ENCODE measurements around the gene GP1BA.
"Not testable (repeated sequence)": the region's sequence is repeated elsewhere in the genome, so short reads cannot be mapped to it uniquely, and the experiment has no call there.

The GP1BA gene

DNA sequence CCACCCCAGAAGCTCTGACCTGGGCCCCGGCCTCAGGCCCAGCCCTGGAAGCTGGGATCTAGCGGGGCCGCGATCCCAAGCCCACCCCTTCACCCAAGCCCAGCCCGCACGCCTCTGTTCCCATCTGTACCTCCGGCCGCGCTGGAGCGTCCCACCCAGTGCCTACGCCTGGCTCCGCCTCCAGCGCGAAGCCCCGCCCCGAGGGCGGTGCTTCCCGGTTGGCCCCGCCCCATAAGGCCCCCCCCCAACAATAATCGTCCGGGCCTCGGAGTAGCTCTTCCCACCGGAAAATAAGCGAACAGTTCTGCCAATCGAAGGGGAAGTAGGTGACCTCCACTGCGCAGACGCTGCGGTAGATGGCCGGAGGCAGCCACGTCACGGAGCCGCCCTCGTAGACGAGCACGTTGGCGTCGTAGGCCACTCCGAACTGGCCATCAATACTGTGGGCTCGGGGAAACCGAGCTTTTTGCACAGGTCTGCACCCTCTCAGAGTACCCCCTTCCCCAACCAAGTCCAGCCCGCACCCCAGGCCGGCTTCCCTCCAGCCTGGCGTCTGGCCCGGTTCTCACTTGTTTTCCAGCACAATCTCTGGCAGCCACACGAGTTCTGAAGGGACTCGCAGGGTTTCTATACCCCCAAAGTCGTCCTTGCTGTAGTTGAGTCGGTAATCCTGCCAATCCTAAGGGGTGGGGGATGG is 30.3 kb upstream of the GP1BA start:
- DNase-seq (ENCODE audit: low read depth in 2 of 2): no peak

DNA sequence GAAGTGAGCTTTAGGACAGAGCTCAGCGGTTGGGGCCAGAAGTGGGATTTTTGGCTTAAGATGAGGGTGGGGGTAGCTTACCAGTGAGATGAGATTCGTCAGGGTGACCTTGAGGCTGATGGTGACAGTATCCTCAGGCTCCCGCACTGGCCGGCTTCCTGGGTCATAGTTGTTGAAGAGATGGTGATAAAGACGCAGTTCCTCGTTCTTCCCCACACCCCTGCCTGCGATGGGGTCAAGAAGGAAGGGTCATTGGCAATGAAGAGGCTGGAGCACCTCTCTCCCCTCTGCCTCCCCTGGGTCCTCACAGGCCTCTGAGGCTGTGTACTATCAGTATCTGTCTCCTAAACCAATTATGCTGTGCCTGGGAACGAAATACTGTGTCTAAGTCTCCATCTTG is 29.5 kb upstream of the GP1BA start:
- DNase-seq (ENCODE audit: low read depth in 2 of 2): no peak

DNA sequence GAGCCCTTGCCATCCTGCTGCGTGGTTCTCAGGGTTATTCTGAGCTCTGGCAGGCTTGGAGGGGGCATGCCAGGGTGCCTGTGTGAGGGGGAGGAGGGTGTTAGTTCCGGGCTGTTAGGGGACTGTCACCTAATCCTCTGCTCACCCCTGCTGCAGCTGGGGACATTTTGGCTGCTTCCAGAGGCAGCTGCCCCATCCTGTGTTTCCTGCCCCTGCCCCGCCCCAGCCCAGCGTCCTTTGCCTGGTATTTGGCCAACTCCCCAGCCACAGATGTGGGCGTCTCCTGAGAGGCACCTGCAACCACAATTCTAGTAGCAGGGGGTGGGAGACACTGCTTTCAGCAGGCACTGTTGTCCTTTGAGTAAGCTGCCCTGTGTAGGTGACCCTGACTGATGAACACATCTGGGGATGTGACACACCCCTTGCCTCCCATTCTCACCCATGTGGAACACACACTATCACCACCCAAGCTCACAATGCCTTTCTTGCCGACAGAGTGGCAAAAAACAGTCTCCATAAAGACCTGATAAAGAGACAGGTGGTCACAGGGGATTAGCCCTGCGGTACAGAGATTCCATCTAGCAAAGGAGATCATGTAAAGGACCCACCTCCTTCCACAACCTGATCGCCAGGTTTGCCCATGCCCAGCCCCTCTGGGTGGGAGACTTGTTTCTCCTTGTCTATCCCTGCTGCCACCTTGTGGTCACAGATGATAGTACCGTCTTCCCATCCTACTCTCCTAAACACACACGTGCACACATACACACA is 28.8 kb upstream of the GP1BA start, which contains the start of gene CHRNE:
Gene CHRNE (minus strand): TSS at position 48 of the 768 bp plus-strand sequence. CDS start 35 bp downstream, at position 13.
- peak; percentile 67 to 71 for DNase-seq (ENCODE audit: low read depth in 2 of 2)

DNA sequence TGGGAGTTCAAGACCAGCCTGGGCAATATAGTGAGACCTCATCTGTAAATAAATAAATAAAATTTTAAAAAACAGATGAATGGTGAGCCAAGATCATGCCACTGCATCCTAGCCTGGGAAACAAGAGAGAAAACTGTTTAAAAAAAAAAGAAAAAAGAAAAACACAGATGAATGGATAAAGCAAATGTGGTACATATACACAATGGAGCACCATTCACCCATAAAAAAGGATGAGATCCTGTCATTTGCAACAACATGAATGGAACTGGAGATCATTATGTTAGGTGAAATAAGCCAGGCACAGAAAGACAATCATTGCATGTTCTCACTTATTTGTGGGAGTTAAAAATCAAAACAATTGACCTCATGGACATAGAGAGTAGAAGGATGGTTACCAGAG is 25.4 kb upstream of the GP1BA start:
- not testable (repeated sequence) for DNase-seq (ENCODE audit: low read depth in 2 of 2)

DNA sequence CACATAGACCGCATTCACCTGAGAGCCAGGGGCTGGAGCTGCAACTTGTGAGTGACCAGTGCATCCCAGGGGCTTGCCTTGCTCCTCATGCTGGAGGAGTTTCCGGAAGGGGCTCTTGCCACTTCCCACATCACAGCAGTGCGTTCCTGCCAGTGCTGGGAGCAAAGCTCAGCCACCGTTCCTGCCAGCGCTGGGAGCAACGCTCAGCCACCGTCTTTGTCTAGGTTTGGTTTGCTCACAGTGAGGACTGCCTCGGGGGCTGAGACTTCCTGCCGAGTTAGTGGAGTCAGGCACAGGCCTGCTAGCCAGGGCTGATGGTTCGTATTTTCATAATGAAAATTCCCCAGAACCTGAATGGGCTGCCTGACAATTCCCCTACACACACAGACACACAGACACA is 23.8 kb upstream of the GP1BA start:
- no peak for DNase-seq (ENCODE audit: low read depth in 2 of 2)

DNA sequence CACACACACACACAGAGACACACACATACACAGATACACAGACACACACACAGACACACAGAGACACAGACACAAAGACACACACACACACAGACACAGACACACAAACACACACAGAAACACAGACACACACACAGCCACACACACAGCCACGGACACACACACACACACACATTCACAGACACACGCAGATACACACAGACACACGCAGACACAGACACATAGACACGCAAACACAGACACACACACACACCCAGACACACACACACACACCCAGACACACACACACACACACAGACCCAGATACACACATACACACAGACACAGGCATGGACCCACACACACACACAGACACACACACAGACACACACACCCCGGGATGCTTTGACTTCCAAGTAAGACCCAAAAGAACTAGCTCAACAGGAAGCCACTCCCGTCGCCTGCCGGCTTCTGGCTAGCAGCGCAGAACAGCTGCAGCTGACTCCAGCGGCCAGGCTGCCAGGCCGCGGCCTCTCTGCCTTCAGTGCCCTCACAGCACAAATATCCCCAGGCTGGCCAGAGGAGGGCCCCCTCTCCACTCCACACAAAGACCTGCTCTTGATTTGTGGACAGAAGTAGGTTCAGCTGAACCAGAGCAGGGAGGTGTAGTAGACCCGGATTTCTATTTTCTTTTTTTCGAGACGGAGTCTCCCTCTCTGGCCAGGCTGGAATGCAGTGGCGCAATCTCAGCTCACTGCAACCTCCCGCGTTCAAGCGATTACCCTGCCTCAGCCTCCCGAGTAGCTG is 23.2 kb upstream of the GP1BA start:
- peak; percentile 62 to 64 for DNase-seq (ENCODE audit: low read depth in 2 of 2)

DNA sequence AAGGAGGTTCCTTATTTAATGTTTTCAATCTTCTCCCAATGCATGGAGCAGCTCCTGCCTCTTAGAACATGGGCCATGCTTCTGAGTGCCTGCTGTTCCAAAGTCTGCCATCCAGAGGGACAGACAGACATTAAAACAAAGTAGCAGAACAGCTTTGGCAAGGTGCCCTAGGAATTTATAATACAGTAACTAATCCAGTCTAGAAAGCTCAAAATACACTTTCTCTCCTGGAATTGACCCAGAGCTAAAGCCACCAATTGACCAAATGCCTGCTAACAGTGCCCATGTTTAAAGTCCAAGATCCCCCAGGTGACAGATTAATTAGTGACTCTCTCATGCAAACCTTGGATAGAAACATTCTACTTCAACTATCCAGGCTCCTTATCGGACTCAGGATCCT is 18.1 kb upstream of the GP1BA start:
- no peak for DNase-seq (ENCODE audit: low read depth in 2 of 2)

DNA sequence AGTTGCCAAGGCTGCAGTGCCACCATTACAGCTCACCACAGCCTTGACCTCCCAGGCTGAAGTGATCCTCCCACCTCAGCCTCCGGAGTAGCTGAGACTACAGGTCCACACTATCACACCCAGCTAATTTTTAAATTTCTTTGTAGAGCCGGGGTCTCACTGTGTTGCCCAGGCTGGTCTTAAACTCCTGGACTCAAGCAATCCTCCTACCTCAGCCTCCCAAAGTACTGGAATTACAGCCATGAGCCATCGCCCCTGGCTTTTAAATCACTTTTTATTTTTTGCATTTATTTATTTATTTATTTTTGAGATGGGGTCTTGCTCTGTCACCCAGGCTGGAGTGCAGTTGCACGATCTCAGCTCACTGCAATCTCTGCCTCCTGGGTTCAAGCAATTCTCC is 17.5 kb upstream of the GP1BA start:
- not testable (repeated sequence) for DNase-seq (ENCODE audit: low read depth in 2 of 2)

DNA sequence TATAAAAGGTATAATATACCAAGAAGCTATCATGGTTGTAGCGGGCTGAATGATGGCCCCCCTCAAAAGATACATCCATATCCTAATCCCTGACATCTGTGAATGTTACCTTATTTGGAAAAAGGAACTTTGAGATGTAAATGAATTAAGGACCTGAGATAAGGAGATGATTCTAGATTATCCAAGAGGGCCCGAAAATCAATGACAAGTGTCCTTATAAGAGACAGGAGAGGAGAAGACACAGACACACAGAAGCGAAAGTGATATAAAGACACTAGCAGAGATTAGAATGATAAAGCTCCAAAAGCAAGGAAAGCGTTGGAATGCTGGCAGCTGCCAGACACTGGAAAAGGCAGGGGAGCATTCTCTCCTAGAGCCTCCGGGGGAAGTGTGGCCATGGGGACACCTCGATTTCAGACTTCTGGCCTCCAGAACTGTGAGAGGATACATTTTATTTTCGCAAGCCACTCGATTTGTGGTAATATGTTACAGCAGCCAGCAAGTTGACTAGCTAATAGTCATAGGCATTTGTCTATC is 12.5 kb upstream of the GP1BA start:
- DNase-seq (ENCODE audit: low read depth in 2 of 2): no peak

DNA sequence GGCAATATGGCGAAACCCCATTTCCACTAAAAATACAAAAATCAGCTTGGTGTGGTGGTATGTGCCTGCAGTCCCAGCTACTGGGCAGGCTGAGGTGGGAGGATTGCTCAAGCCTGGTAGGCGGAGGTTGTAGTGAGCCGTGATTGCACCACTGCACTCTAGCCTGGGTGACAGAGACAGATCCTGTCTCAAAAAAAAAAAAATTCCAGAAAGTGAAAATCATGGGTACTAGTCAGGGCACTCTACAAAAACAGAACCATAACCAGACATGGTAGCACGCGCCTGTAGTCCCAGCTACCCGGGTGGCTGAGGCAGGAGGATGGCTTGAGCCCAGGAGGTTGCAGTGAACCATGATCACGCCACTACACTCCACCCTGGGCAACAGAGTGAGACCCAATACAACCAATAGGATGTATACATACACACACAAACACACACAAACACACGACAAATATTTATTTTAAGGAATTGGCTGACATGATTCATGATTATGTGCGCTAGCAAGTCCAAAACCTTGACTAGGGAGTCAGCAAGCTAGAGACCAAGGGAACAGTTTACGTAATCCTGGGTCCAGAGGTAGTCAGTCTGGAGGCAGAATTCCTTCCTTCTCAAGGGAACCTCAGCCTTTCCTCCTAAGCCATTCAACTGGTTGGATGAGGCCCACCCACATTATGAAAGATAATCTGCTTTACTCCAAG is 11.6 kb upstream of the GP1BA start:
- DNase-seq (ENCODE audit: low read depth in 2 of 2): no peak

DNA sequence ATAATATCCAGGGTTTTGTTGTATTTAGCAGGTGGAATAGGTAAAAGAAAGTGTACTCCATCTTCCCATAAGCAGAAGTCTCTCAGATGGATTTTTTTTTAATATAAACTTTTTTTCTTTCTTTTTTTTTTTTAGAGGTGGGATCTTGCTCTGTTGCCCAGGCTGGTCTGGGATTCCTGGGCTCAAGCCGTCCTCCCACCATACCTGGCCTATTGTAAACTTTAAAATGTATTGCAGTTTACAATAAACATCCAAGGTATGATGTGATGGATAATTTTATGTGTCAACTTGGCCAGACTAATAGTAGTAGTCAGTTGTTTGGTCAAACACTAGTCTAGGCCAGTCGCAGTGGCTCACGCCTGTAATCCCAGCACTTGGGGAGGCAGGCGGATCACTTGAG is 10.8 kb upstream of the GP1BA start:
- no peak for DNase-seq (ENCODE audit: low read depth in 2 of 2)

DNA sequence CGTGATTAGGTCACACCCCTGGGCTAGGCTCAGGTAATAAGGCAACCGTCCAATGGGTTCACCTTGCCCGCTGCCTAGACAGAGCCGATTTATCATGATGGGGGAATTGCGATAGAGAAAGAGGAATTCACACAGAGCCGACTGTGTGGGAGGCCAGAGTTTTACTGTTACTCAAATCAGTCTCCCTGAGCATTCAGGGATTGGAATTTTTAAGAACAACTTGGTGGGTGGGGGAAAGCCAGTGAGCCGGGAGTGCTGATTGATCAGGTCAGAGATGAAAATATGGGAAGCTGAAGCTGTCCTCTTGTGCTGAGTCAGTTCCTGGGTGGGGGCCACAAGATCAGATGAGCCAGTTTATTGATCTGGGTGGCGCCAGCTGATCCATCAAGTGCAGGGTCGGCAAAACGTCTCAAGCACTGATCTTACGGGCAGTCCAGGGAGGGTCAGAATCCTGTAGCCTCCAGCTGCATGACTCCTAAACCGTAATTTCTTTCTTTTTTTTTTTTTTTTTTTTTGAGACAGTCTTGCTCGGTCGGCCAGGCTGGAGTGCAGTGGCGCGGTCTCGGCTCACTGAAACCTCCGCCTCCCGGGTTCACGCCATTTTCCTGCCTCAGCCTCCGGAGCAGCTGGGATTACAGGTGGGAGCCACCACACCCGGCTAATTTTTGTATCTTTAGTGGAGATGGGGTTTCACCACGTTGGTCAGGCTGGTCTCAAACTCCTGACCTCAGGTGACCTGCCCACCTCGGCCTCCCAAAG is 5.3 kb upstream of the GP1BA start:
- DNase-seq (ENCODE audit: low read depth in 2 of 2): not testable (repeated sequence)

DNA sequence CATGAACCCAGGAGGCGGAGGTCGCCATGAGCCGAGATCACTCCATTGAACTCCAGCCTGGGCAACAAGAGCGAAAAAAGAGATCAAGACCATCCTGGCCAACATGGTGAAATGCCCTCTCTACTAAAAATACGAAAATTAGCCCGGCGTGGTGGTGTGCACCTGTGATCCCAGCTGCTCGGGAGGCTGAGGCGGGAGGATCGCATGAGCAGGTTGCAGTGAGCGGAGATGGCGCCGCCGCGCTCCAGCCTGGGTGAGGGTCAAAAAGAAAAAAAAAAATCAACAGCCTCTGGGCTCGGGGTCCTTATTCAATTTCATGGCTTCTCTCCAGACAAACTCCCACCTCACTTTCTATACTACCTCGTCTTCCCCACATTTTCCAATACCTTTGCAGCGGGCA is 3.2 kb upstream of the GP1BA start:
- DNase-seq (ENCODE audit: low read depth in 2 of 2): no peak

DNA sequence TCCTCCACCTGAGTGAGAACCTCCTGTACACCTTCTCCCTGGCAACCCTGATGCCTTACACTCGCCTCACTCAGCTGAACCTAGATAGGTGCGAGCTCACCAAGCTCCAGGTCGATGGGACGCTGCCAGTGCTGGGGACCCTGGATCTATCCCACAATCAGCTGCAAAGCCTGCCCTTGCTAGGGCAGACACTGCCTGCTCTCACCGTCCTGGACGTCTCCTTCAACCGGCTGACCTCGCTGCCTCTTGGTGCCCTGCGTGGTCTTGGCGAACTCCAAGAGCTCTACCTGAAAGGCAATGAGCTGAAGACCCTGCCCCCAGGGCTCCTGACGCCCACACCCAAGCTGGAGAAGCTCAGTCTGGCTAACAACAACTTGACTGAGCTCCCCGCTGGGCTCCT is 679 bp downstream of the GP1BA start:
- no peak for DNase-seq (ENCODE audit: low read depth in 2 of 2)

DNA sequence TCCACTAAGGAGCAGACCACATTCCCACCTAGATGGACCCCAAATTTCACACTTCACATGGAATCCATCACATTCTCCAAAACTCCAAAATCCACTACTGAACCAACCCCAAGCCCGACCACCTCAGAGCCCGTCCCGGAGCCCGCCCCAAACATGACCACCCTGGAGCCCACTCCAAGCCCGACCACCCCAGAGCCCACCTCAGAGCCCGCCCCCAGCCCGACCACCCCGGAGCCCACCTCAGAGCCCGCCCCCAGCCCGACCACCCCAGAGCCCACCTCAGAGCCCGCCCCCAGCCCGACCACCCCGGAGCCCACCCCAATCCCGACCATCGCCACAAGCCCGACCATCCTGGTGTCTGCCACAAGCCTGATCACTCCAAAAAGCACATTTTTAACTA is 1.6 kb downstream of the GP1BA start:
- DNase-seq (ENCODE audit: low read depth in 2 of 2): no peak

DNA sequence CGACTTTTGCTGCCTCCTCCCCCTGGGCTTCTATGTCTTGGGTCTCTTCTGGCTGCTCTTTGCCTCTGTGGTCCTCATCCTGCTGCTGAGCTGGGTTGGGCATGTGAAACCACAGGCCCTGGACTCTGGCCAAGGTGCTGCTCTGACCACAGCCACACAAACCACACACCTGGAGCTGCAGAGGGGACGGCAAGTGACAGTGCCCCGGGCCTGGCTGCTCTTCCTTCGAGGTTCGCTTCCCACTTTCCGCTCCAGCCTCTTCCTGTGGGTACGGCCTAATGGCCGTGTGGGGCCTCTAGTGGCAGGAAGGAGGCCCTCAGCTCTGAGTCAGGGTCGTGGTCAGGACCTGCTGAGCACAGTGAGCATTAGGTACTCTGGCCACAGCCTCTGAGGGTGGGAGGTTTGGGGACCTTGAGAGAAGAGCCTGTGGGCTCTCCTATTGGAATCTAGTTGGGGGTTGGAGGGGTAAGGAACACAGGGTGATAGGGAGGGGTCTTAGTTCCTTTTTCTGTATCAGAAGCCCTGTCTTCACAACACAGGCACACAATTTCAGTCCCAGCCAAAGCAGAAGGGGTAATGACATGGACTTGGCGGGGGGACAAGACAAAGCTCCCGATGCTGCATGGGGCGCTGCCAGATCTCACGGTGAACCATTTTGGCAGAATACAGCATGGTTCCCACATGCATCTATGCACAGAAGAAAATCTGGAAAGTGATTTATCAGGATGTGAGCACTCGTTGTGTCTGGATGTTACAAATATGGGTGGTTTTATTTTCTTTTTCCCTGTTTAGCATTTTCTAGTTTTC is 2.3 kb downstream of the GP1BA start:
- no peak for DNase-seq (ENCODE audit: low read depth in 2 of 2)

DNA sequence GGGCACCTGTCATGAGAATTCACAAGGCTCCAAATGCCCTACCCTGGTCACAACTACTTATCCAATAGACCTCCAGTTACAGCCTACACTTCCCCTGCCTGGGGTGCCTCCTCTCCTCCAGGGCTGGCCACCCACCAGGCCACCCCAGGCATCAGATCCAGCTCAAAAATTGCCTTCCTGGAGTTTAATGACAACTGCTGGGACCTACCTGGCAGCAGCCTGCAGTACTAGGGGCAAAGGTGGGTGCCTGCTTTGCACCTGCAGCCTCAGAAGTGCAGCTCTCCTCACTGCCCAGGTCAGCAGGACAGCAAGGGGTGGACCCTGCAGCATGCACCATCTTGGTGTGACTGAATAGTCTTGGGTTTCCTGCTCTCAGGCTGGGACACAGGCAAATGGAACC is 3.6 kb downstream of the GP1BA start:
- no peak for DNase-seq (ENCODE audit: low read depth in 2 of 2)

DNA sequence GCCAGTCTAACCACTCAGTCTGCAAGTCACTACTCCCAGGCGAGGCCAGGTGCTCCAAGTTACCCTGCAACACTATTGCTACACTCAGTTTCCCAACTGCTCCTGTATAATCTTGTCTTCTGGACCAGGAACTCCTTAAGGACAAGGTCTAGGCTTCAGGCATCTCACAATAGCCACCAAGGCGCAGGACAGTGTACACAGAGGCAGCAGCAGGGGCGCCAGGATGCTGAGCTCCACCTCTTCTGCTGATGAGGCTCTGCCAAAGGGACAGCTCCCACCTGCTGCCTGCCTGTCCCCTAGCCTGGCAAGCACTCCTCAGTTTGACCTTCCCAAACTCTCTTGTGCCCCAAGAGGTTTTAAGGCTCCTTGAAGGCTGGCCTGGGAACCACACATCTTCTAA is 4.4 kb downstream of the GP1BA start:
- DNase-seq (ENCODE audit: low read depth in 2 of 2): no peak

DNA sequence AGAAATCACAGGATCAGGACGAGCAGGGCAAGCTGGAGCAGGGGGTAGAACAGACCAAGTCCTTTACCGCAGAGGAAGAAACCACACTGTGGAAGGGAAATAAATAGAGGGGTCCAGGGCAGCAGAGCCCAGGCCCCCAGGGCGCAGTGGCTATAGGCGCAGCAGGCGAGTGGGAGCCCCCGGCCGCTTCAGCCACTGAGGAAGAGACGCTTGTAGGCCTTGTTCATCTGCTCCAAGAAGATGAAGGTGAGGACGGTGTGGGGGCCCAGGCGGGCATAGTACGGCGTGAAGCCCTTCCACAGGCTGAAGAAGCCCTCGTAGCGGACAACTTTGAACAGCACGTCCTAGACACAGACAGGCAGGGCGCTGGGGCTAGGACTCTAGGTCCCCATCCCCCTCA is 5.5 kb downstream of the GP1BA start:
- DNase-seq (ENCODE audit: low read depth in 2 of 2): no peak

DNA sequence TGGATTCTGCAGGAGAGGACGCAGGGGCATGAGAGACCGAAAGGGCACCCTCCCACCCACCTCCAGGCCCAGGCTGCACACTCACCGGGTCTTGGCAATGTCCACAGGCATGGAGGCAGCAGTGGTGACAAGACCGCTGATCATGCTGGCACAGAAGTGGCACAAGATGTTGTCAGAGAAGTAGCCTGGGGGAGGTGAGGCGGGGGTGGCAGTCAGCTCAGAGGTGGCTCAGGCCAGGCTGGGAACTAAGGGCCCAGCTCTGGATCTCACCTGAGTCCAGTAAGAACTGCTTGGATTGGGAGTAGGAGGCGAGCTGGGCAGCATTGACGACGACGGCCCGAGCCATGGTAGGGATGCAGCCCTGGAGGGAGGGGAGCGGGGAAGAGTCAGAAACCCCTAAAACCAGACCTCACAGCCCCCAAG is 6.0 kb downstream of the GP1BA start:
- DNase-seq (ENCODE audit: low read depth in 2 of 2): no peak

Data from stimulated activated CD4-positive, alpha-beta T cell treated with anti-CD3 and anti-CD28 coated beads, Interleukin-15, amount 100 ng/mL, for 48 hours (primary cell).